HG03575 (cell line): ENCODE results near the gene CPE.
A peak's percentile ranks its signal among the peaks of the same experiment; 100 is the strongest.
"Not testable (repeated sequence)": the region's sequence is repeated elsewhere in the genome, so short reads cannot be mapped to it uniquely, and the experiment has no call there.

Source experiments
- ATAC-seq: cut with Tn5 transposase; IDR thresholded peaks from one replicate; pipeline ENCODE4 v1.9.1; 2021; ENCODE audit not compliant: unreplicated experiment, insufficient number of reproducible peaks, low FRiP score; ENCODE audit errors: extremely low read depth

CPE gene

GRCh38 chr4:165481053-165481835, 102.4 kb downstream of the CPE start:
- ATAC-seq, result no peak

- ATAC-seq, result no peak
These were observed 111.0 kb downstream of the CPE start for GRCh38 chr4:165489786-165490185.

- not testable (repeated sequence) for ATAC-seq
These were observed 113.8 kb downstream of the CPE start for GRCh38 chr4:165492583-165492982.

GRCh38 chr4:165493359-165493758, 114.6 kb downstream of the CPE start:
- ATAC-seq, result peak; percentile 81

- ATAC-seq, result peak; percentile 56
These were observed 124.4 kb downstream of the CPE start for GRCh38 chr4:165502916-165503907.

GRCh38 chr4:165504184-165504583, 125.4 kb downstream of the CPE start:
- ATAC-seq, result no peak

- ATAC-seq, result no peak
These were observed 127.4 kb downstream of the CPE start for GRCh38 chr4:165505958-165506837.

- no peak for ATAC-seq
These were observed 128.0 kb downstream of the CPE start for GRCh38 chr4:165506849-165507248.

- ATAC-seq, result no peak
These were observed 128.6 kb downstream of the CPE start for GRCh38 chr4:165507381-165507780.

GRCh38 chr4:165508372-165509120, 129.7 kb downstream of the CPE start:
- no peak for ATAC-seq

GRCh38 chr4:165512424-165512823, 133.6 kb downstream of the CPE start:
- ATAC-seq, result no peak

GRCh38 chr4:165514739-165515138, 135.9 kb downstream of the CPE start:
- ATAC-seq, result no peak

GRCh38 chr4:165515201-165515600, 136.4 kb downstream of the CPE start:
- ATAC-seq, result no peak

GRCh38 chr4:165516281-165516833, 137.5 kb downstream of the CPE start:
- no peak for ATAC-seq

- no peak for ATAC-seq
These were observed 138.4 kb downstream of the CPE start for GRCh38 chr4:165517216-165517615.

- no peak for ATAC-seq
These were observed 139.3 kb downstream of the CPE start for GRCh38 chr4:165518024-165518616.

- no peak for ATAC-seq
These were observed 139.9 kb downstream of the CPE start for GRCh38 chr4:165518686-165519085.

GRCh38 chr4:165519591-165519990, 140.8 kb downstream of the CPE start:
- no peak for ATAC-seq
